Fibroblast of the aortic adventitia (primary cell): ENCODE data around the gene MTA1. TPM values are rescaled to one million over a fixed set of nuclear protein-coding genes. Genes with fewer than 3 reads are reported as not detected.
A peak's percentile ranks its signal among the peaks of the same experiment; 100 is the strongest.

Source experiments
- DNase-seq: peaks from one replicate; pipeline ENCODE4 v3.0.0-alpha.2; 2010; ENCODE audit warnings: low read depth
- H3K4me3 ChIP-seq: 2 replicates; pipeline ENCODE4 v1.5.1; 2011; ENCODE audit warnings: low read depth, mild to moderate bottlenecking, control low read depth, low read length, moderate library complexity
- CTCF ChIP-seq: IDR thresholded peaks from 2 replicates; pipeline ENCODE4 v1.5.1; 2011; ENCODE audit warnings: mild to moderate bottlenecking, low read length, control low read depth, inconsistent platforms; ENCODE audit not compliant: insufficient read depth
- total RNA-seq: library from RNA; depleted of rRNA; stranded (reverse); fragments of >200 nt; gene quantifications from 2 replicates; pipeline ENCODE4 v1.2.3, GENCODE V29; 2012; ENCODE audit warnings: low replicate concordance

MTA1 gene
- 43.0 and 44.4 TPM in 2 replicates for total RNA-seq

GRCh38 chr14:105419195-105420091, at the start of gene MTA1:
Gene MTA1 (plus strand): TSS chr14:105419827. CDS start chr14:105420036, 209 bp downstream.
- no peak for DNase-seq
- H3K4me3 ChIP-seq: peak within 1 kb of the TSS; percentile 80
- TF ChIP-seq CTCF: no peak

- no peak for DNase-seq
- no peak overlapping the region for H3K4me3 ChIP-seq
- TF ChIP-seq CTCF: no peak
Measured at GRCh38 chr14:105374389-105374788, 45.2 kb upstream of the MTA1 start.

- H3K4me3 ChIP-seq: no peak overlapping the region
- no peak for DNase-seq
- TF ChIP-seq CTCF: no peak
Measured at GRCh38 chr14:105375635-105376057, 44.0 kb upstream of the MTA1 start.

- DNase-seq: no peak
- no peak overlapping the region for H3K4me3 ChIP-seq
- no peak for TF ChIP-seq CTCF
Measured at GRCh38 chr14:105376521-105377440, 42.8 kb upstream of the MTA1 start.

GRCh38 chr14:105377555-105378182, 42.0 kb upstream of the MTA1 start:
- TF ChIP-seq CTCF: no peak
- no peak overlapping the region for H3K4me3 ChIP-seq
- DNase-seq: no peak

GRCh38 chr14:105378199-105378598, 41.4 kb upstream of the MTA1 start:
- no peak overlapping the region for H3K4me3 ChIP-seq
- no peak for DNase-seq
- TF ChIP-seq CTCF: no peak
